PC-3 (cell line): ENCODE measurements around the gene SLC27A5.
"Not testable (repeated sequence)": the region's sequence is repeated elsewhere in the genome, so short reads cannot be mapped to it uniquely, and the experiment has no call there.

Source experiments
- CTCF ChIP-seq: fragments of 300-600 bp; sonication (generic); conservative IDR thresholded peaks from 2 replicates; pipeline ENCODE4 v1.5.1; 2017; ENCODE audit warnings: antibody characterized with exemption, low read depth, mild to moderate bottlenecking, low read length
- EZH2 ChIP-seq: fragments of 300-600 bp; sonication (generic); IDR thresholded peaks from one replicate; pipeline ENCODE4 v1.6.1; 2017; ENCODE audit warnings: antibody characterized with exemption, mild to moderate bottlenecking, low read length; ENCODE audit not compliant: unreplicated experiment

GRCh38 chr19:58449980-58450379, 61.8 kb downstream of the SLC27A5 start:
- not testable (repeated sequence) for TF ChIP-seq CTCF, EZH2
